Bladder microvascular endothelial cell (primary cell): Measurements from ENCODE around the gene TRIML1. TPM values are rescaled to one million over a fixed set of nuclear protein-coding genes. Genes with fewer than 3 reads are reported as not detected.

ENCODE experiments used
- total RNA-seq: library from RNA; depleted of rRNA; stranded (reverse); fragments of >200 nt; gene quantifications from 2 replicates; pipeline ENCODE4 v1.2.3, GENCODE V29; 2014

Gene TRIML1, protein sequence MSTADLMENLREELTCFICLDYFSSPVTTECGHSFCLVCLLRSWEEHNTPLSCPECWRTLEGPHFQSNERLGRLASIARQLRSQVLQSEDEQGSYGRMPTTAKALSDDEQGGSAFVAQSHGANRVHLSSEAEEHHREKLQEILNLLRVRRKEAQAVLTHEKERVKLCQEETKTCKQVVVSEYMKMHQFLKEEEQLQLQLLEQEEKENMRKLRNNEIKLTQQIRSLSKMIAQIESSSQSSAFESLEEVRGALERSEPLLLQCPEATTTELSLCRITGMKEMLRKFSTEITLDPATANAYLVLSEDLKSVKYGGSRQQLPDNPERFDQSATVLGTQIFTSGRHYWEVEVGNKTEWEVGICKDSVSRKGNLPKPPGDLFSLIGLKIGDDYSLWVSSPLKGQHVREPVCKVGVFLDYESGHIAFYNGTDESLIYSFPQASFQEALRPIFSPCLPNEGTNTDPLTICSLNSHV
- total RNA-seq: 0.49 TPM in 1 of 2 replicates, not detected in the other

DNA sequence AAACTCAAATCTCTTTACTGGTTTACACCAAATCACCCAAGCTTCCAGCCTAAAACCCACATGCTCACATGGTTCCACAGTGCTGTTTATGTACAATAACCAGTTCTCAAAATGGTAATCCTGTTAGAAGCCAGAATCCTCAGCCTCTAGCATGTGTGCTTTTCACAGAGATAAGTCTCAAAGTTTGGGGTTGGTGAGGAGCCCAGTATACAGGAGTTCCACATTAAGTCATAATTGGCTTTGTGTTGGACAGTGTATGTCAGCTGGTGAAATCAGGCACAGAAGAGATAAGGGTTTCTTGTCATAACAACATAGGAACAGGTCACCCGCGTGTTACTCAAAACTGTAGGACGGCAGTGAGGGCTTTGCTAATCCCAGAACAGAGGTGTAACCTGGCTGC, at the start of gene TRIML1:
Gene TRIML1, plus strand, starts transcription at position 301 of the 400 bp plus-strand sequence. CDS start 118 bp downstream, outside the sequence.

DNA sequence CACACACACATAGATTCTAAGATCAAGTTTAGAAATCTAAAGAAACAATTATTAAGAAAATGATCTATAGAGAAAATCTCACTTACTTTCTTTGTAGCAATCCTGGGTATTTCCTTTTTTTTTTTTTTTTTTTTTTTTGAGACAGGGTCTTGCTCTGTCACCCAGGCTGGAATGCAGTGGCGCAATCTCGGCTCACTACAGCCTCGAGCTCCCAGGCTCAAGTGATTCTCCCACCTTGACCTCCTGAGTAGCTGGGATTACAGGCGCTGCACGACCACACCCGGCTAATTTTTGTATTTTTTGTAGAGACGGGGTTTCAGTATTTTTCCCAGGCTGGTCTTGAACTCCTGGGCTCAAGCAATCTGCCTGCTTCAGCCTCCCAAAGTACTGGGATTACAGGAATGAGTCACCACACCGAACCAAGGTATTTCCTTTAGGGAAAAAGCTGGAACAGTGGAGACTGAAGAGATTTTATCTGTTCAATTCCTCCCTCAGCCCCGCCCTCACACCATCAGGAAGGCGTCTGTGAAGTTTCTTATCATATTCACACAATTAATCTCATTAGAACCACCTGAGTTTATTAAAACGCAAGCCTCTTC, 30.0 kb upstream of the TRIML1 start, which contains the start of gene TRIML2:
Gene TRIML2, minus strand, starts transcription at position 447 of the 599 bp plus-strand sequence. CDS start 4,235 bp downstream, outside the sequence.

Other genes with a start within 250 kb of the TRIML1 start
- 0.16 TPM in 1 of 2 replicates, not detected in the other for gene ZFP42, start 143.7 kb upstream of the TRIML1 start, total RNA-seq
- 1.2 and 3.1 TPM in 2 replicates for gene TRIML2, start 29.8 kb upstream of the TRIML1 start, total RNA-seq